ENCODE data around the gene CCNL2.
"Not testable (repeated sequence)": the region's sequence is repeated elsewhere in the genome, so short reads cannot be mapped to it uniquely, and the experiment has no call there.

- not testable (repeated sequence) for TF ChIP-seq RAD21 (conservative IDR thresholded peaks at IDR 0.05 in 1 of 2, IDR thresholded peaks at IDR 0.05 in 1 of 2); CTCF (IDR thresholded peaks at IDR 0.05)
These were observed 47.5 kb upstream of the CCNL2 start for GRCh38 chr1:1446631-1447030.
